Kidney (tissue), 14 donors: ENCODE measurements around the gene FYTTD1. TPM values are rescaled to one million over a fixed set of nuclear protein-coding genes. Genes with fewer than 3 reads are reported as not detected.
A peak's percentile ranks its signal among the peaks of the same experiment; 100 is the strongest.

Source experiments
- DNase-seq, 5 donors: peaks; one replicate each; pipeline ENCODE4 v3.0.0-alpha.2; 2013 to 2020
- FAIRE-seq: peaks from 2 replicates; lab custom pipeline; 2012; peaks lifted over from hg19 to GRCh38; lab: Jason Lieb, UNC
- H3K27ac ChIP-seq, 2 donors: one replicate each; pipeline ENCODE4 v1.7.0; 2013; ENCODE audit warnings: low read depth in 2 of 2, low read length in 2 of 2, inconsistent platforms in 1 of 2
- H3K27me3 ChIP-seq: one replicate; pipeline ENCODE4 v1.7.1; 2013; ENCODE audit warnings: low read length, inconsistent platforms; ENCODE audit not compliant: control insufficient read depth, insufficient read depth
- H3K36me3 ChIP-seq, 3 donors: one replicate each; pipeline versions ENCODE4 v1.7.0 to v1.7.1; 2013; ENCODE audit warnings: low read length in 3 of 3, control low read depth in 1 of 3, inconsistent platforms in 1 of 3; ENCODE audit not compliant: insufficient read depth in 3 of 3, control insufficient read depth in 2 of 3
- H3K4me1 ChIP-seq, 3 donors: one replicate each; pipeline versions ENCODE4 v1.7.0 to v1.7.1; 2013; ENCODE audit warnings: low read length in 3 of 3, inconsistent platforms in 1 of 3, low read depth in 1 of 3; ENCODE audit not compliant: control insufficient read depth in 2 of 3, insufficient read depth in 2 of 3
- H3K4me3 ChIP-seq, 3 donors: one replicate each; pipeline versions ENCODE4 v1.7.0 to v1.8.1; 2013; ENCODE audit warnings: low read length in 3 of 3, control low read depth in 1 of 3, inconsistent platforms in 1 of 3
- H3K9ac ChIP-seq, 3 donors: one replicate each; pipeline versions ENCODE4 v1.7.0 to v1.7.1; 2013; ENCODE audit warnings: low read length in 3 of 3, control low read depth in 1 of 3, inconsistent platforms in 1 of 3
- H3K9me3 ChIP-seq, 3 donors: one replicate each; pipeline versions ENCODE4 v1.7.0 to v1.7.1; 2013; ENCODE audit warnings: low read length in 3 of 3, control low read depth in 1 of 3, inconsistent platforms in 1 of 3; ENCODE audit not compliant: control insufficient read depth in 2 of 3, insufficient read depth in 1 of 3
- CTCF ChIP-seq: IDR thresholded peaks from 3 replicates; pipeline ENCODE4 v1.5.1; 2012; ENCODE audit warnings: mild to moderate bottlenecking, moderate library complexity, borderline replicate concordance; ENCODE audit not compliant: insufficient read depth; ENCODE audit errors: extremely low read depth
- intact Hi-C: fragments of 100-400 bp; cut with DNase I; formaldehyde crosslinking; loops from one replicate; pipeline ENCODE4 v1.11.1; 2022
- polyA plus RNA-seq: library from polyadenylated mRNA; stranded (reverse); fragments of 350-450 nt; fragmentation: Illumina TruSeq; extraction: RNeasy Lipid Tissue Mini Kit (QIAGEN cat#74804); gene quantifications from one replicate; pipeline ENCODE4 v1.2.3, GENCODE V29; 2014; ENCODE audit warnings: low read depth, low replicate concordance; ENCODE audit not compliant: insufficient read depth
- total RNA-seq: library from RNA; stranded (reverse); fragmentation: NEBNext Ultra II Directional; extraction: Animal tissue kit (Norgen Biotek cat#: 25700); gene quantifications from one replicate; pipeline ENCODE4 v1.2.1, GENCODE V29; 2021
- donor health status: control.
- donor health status: control.
- donor health status: control.
- donor health status: control.
- donor health status: control.
- donor health status: DM: yes; HTN: yes; CAD: no.
- donor health status: Normal renal cell carcinoma (clear cell type).

FYTTD1 gene
- total and polyA plus RNA-seq, 2 donors from 2014 or later = 11.9 to 53.7 TPM

GRCh38 chr3:197711973-197712707, 37.5 kb upstream of the FYTTD1 start:
- H3K4me3 ChIP-seq = peak overlapping the region; percentile 8 to 39 (median 35)
- FAIRE-seq = peak; percentile 85

GRCh38 chr3:197713477-197713822, 36.2 kb upstream of the FYTTD1 start:
- Histone ChIP-seq H3K36me3 (no peaks in the 10 kb centered on the region), H3K4me1 (peaks cover 0 to 9% (median 2%) of the 10 kb centered on the region in 3 donors), H3K27me3 (no peaks in the 10 kb centered on the region), H3K4me3 (peak overlapping the region in 1 of 3 donors; percentile 14), H3K9ac (peak overlapping the region in 1 of 3 donors; percentile 43), H3K9me3 (no peaks in the 10 kb centered on the region), H3K27ac (peak overlapping the region; percentile 85 to 95)
- no peak for TF ChIP-seq CTCF
- FAIRE-seq (no peak), DNase-seq (no peak)
- intact Hi-C loops = no loop called here

More at GRCh38 chr3:197711973-197712707, 37.5 kb upstream of the FYTTD1 start:
- Histone ChIP-seq H3K4me1 (peaks cover 0 to 9% (median 2%) of the 10 kb centered on the region in 3 donors), H3K9ac (peak overlapping the region; percentile 29 to 55 (median 31)), H3K27ac (peak overlapping the region; percentile 85 to 95), H3K36me3 (no peaks in the 10 kb centered on the region), H3K27me3 (no peaks in the 10 kb centered on the region), H3K9me3 (no peaks in the 10 kb centered on the region)
- intact Hi-C loops = no loop called here
- TF ChIP-seq CTCF = no peak
- DNase-seq = peak; percentile 52 to 93 (median 81)

GRCh38 chr3:197714251-197714650, 35.4 kb upstream of the FYTTD1 start:
- Histone ChIP-seq H3K36me3 (no peaks in the 10 kb centered on the region), H3K27me3 (no peaks in the 10 kb centered on the region), H3K4me3 (no peak overlapping the region), H3K9me3 (no peaks in the 10 kb centered on the region), H3K27ac (peak overlapping the region; percentile 18 to 85), H3K9ac (no peak overlapping the region), H3K4me1 (peaks cover 0 to 9% (median 2%) of the 10 kb centered on the region in 3 donors)
- FAIRE-seq (no peak), DNase-seq (no peak)
- intact Hi-C loops = no loop called here
- no peak for TF ChIP-seq CTCF
